ENCODE measurements around the gene TXNDC17.

GRCh38 chr17:6597727-6598126 lies 43.1 kb upstream of the TXNDC17 start:
- TF ChIP-seq CTCF (IDR thresholded peaks at IDR 0.05) (no peak), POLR2A (IDR thresholded peaks at IDR 0.05) (no peak)

Data from testis (tissue), 2 donors.